HEK293 (cell line): ENCODE data around the gene ART1.

Source experiments
- CTCF ChIA-PET: fragments of 350-600 bp; formaldehyde crosslinking; extraction: SDS; loops from one replicate; lab custom pipeline; 2021; ENCODE audit warnings: antibody characterized with exemption; lab: Yijun Ruan, JAX
- POLR2A ChIA-PET: fragments of 300-600 bp; formaldehyde crosslinking; extraction: SDS; loops from one replicate; lab custom pipeline; 2020; ENCODE audit warnings: antibody characterized with exemption, inconsistent platforms; lab: Yijun Ruan, JAX
- H3K27ac ChIP-seq: fragments of 200-500 bp; sonication (Bioruptor generic); 2 replicates; pipeline ENCODE4 v1.5.1; 2014; ENCODE audit warnings: low read depth, low read length, control low read depth, inconsistent platforms; ENCODE audit errors: extremely low read depth
- H3K36me3 ChIP-seq, 2 experiments: fragments of 200-500 bp in 1 of 2; sonication (Bioruptor generic) in 1 of 2; 1 replicate in 1 of 2; 2 replicates in 1 of 2; pipeline ENCODE4 v1.5.1; 2014 to 2017; ENCODE audit warnings: inconsistent platforms in 2 of 2, low read length in 2 of 2; ENCODE audit not compliant: control insufficient read depth in 2 of 2, insufficient read depth in 1 of 2
- H3K4me1 ChIP-seq: fragments of 200-500 bp; sonication (Bioruptor generic); 2 replicates; pipeline ENCODE4 v1.5.1; 2014; ENCODE audit warnings: mild to moderate bottlenecking, low read length, inconsistent platforms; ENCODE audit not compliant: control insufficient read depth, insufficient read depth
- H3K4me3 ChIP-seq: 2 replicates; pipeline ENCODE4 v1.5.1; 2011; ENCODE audit warnings: low read depth, mild to moderate bottlenecking, control low read depth, low read length, moderate library complexity
- H3K9me3 ChIP-seq: fragments of 200-500 bp; sonication (Bioruptor generic); 2 replicates; pipeline ENCODE4 v1.5.1; 2014; ENCODE audit warnings: low read depth, low read length, inconsistent platforms; ENCODE audit not compliant: control insufficient read depth, insufficient read depth
- GLIS1 ChIP-seq: fragments of 450-650 bp; formaldehyde crosslinking; IDR thresholded peaks from 2 replicates; pipeline ENCODE4 v1.5.1; 2016; ENCODE audit warnings: missing biosample characterization, missing genetic modification characterization
- HOXD13 ChIP-seq: sonication (generic); formaldehyde crosslinking; IDR thresholded peaks from 2 replicates; pipeline ENCODE4 v1.8.0; 2022; ENCODE audit warnings: missing genetic modification reagents, borderline replicate concordance
- KLF16 ChIP-seq: fragments of 450-650 bp; formaldehyde crosslinking; IDR thresholded peaks from 2 replicates; pipeline ENCODE4 v1.5.1; 2017; ENCODE audit warnings: missing biosample characterization, missing genetic modification characterization
- MZF1 ChIP-seq: fragments of 450-650 bp; formaldehyde crosslinking; IDR thresholded peaks from 2 replicates; pipeline ENCODE4 v1.5.1; 2017; ENCODE audit warnings: missing biosample characterization, missing genetic modification characterization, borderline replicate concordance
- OVOL3 ChIP-seq: fragments of 450-650 bp; formaldehyde crosslinking; IDR thresholded peaks from 2 replicates; pipeline ENCODE4 v1.5.1; 2016; ENCODE audit warnings: missing biosample characterization, missing genetic modification characterization
- ZBTB17 ChIP-seq: fragments of 450-650 bp; formaldehyde crosslinking; IDR thresholded peaks from 2 replicates; pipeline ENCODE4 v1.5.1; 2016; ENCODE audit warnings: missing biosample characterization, missing genetic modification characterization
- ZNF112 ChIP-seq: fragments of 450-650 bp; formaldehyde crosslinking; IDR thresholded peaks from 2 replicates; pipeline ENCODE4 v1.5.0; 2017; ENCODE audit warnings: missing biosample characterization, missing genetic modification characterization
- ZNF140 ChIP-seq: fragments of 450-650 bp; formaldehyde crosslinking; IDR thresholded peaks from 2 replicates; pipeline ENCODE4 v1.5.1; 2016; ENCODE audit warnings: missing biosample characterization, missing genetic modification characterization
- ZNF157 ChIP-seq: fragments of 450-650 bp; formaldehyde crosslinking; IDR thresholded peaks from 2 replicates; pipeline ENCODE4 v1.5.1; 2016; ENCODE audit warnings: missing biosample characterization, missing genetic modification characterization
- ZNF23 ChIP-seq: fragments of 450-650 bp; formaldehyde crosslinking; IDR thresholded peaks from 2 replicates; pipeline ENCODE4 v1.5.1; 2016; ENCODE audit warnings: missing biosample characterization, missing genetic modification characterization, borderline replicate concordance
- ZNF311 ChIP-seq: fragments of 450-650 bp; formaldehyde crosslinking; IDR thresholded peaks from 2 replicates; pipeline ENCODE4 v1.5.1; 2017; ENCODE audit warnings: missing biosample characterization, missing genetic modification characterization, borderline replicate concordance
- ZNF341 ChIP-seq: fragments of 450-650 bp; formaldehyde crosslinking; IDR thresholded peaks from 2 replicates; pipeline ENCODE4; 2016; ENCODE audit warnings: low read depth, missing biosample characterization, missing genetic modification characterization
- ZNF768 ChIP-seq: fragments of 450-650 bp; formaldehyde crosslinking; IDR thresholded peaks from 2 replicates; pipeline ENCODE4 v1.5.1; 2018; ENCODE audit warnings: missing biosample characterization, mild to moderate bottlenecking, missing genetic modification characterization
- TF ChIP-seq, protein P1 (sequence below): fragments of 450-650 bp; formaldehyde crosslinking; conservative IDR thresholded peaks from 2 replicates; pipeline ENCODE4 v1.5.1; 2016; ENCODE audit warnings: low read depth, missing biosample characterization, missing genetic modification characterization
- TF ChIP-seq, protein P2 (sequence below): fragments of 450-650 bp; formaldehyde crosslinking; IDR thresholded peaks from 2 replicates; pipeline ENCODE4 v1.5.1; 2016; ENCODE audit warnings: missing biosample characterization, missing genetic modification characterization
- TF ChIP-seq, protein P3 (sequence below): fragments of 450-650 bp; formaldehyde crosslinking; IDR thresholded peaks from 2 replicates; pipeline ENCODE4 v1.5.1; 2017; ENCODE audit warnings: missing biosample characterization, missing genetic modification characterization
- TF ChIP-seq, protein P4 (sequence below): fragments of 450-650 bp; formaldehyde crosslinking; IDR thresholded peaks from 2 replicates; pipeline ENCODE4 v1.5.1; 2017; ENCODE audit warnings: missing biosample characterization, missing genetic modification characterization
- TF ChIP-seq, protein P5 (sequence below): fragments of 450-650 bp; formaldehyde crosslinking; IDR thresholded peaks from 2 replicates; pipeline ENCODE4 v1.5.1; 2016; ENCODE audit warnings: missing biosample characterization, missing genetic modification characterization

Gene ART1

DNA sequence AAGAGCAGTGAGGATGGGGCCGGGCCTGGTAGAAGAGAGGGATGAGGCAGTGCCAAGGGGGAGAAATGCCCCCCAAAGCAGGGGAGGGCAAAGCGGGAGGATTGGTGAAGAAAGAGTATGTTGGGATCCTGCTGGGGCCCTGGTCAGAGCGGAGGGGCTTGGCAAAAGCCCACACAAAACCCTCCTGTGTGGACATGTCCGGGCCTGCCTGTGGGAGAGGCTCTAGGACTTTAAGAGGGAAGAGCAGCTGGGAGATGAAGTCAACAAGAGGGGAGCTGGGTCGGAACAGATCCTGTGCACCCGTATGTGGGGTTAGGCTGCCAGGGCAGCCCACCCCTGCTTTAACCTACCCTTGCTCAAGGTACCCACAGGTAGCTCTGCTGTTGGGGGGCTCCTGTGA is 28.9 kb upstream of the ART1 start (continued):
- TF ChIP-seq HOXD13 (no peak), OVOL3 (tag by site-specific recombination) (no peak), ZNF140 (tag by site-specific recombination) (no peak), KLF16 (tag by site-specific recombination) (no peak), ZNF157 (tag by site-specific recombination) (no peak), MZF1 (peak; percentile 56; the same call in 1 of the 2 replicates), ZNF311 (no peak), ZNF112 (tag by site-specific recombination) (no peak)
- TF ChIP-seq, protein P1, sequence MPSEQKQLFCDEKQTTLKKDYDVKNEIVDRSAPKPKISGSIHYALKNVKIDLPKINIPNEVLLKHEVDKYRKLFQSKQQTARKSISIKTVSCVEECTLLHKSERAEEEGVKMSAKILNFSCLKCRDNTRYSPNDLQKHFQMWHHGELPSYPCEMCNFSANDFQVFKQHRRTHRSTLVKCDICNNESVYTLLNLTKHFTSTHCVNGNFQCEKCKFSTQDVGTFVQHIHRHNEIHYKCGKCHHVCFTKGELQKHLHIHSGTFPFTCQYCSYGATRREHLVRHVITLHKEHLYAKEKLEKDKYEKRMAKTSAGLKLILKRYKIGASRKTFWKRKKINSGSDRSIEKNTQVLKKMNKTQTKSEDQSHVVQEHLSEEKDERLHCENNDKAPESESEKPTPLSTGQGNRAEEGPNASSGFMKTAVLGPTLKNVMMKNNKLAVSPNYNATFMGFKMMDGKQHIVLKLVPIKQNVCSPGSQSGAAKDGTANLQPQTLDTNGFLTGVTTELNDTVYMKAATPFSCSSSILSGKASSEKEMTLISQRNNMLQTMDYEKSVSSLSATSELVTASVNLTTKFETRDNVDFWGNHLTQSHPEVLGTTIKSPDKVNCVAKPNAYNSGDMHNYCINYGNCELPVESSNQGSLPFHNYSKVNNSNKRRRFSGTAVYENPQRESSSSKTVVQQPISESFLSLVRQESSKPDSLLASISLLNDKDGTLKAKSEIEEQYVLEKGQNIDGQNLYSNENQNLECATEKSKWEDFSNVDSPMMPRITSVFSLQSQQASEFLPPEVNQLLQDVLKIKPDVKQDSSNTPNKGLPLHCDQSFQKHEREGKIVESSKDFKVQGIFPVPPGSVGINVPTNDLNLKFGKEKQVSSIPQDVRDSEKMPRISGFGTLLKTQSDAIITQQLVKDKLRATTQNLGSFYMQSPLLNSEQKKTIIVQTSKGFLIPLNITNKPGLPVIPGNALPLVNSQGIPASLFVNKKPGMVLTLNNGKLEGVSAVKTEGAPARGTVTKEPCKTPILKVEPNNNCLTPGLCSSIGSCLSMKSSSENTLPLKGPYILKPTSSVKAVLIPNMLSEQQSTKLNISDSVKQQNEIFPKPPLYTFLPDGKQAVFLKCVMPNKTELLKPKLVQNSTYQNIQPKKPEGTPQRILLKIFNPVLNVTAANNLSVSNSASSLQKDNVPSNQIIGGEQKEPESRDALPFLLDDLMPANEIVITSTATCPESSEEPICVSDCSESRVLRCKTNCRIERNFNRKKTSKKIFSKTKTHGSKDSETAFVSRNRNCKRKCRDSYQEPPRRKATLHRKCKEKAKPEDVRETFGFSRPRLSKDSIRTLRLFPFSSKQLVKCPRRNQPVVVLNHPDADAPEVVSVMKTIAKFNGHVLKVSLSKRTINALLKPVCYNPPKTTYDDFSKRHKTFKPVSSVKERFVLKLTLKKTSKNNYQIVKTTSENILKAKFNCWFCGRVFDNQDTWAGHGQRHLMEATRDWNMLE (tag by site-specific recombination), result peak; percentile 37; the same call in 1 of the 2 replicates
- TF ChIP-seq, protein P2, sequence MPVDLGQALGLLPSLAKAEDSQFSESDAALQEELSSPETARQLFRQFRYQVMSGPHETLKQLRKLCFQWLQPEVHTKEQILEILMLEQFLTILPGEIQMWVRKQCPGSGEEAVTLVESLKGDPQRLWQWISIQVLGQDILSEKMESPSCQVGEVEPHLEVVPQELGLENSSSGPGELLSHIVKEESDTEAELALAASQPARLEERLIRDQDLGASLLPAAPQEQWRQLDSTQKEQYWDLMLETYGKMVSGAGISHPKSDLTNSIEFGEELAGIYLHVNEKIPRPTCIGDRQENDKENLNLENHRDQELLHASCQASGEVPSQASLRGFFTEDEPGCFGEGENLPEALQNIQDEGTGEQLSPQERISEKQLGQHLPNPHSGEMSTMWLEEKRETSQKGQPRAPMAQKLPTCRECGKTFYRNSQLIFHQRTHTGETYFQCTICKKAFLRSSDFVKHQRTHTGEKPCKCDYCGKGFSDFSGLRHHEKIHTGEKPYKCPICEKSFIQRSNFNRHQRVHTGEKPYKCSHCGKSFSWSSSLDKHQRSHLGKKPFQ (tag by site-specific recombination), result no peak
- TF ChIP-seq, protein P3, sequence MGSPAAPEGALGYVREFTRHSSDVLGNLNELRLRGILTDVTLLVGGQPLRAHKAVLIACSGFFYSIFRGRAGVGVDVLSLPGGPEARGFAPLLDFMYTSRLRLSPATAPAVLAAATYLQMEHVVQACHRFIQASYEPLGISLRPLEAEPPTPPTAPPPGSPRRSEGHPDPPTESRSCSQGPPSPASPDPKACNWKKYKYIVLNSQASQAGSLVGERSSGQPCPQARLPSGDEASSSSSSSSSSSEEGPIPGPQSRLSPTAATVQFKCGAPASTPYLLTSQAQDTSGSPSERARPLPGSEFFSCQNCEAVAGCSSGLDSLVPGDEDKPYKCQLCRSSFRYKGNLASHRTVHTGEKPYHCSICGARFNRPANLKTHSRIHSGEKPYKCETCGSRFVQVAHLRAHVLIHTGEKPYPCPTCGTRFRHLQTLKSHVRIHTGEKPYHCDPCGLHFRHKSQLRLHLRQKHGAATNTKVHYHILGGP (tag by site-specific recombination), result no peak
- TF ChIP-seq, protein P4, sequence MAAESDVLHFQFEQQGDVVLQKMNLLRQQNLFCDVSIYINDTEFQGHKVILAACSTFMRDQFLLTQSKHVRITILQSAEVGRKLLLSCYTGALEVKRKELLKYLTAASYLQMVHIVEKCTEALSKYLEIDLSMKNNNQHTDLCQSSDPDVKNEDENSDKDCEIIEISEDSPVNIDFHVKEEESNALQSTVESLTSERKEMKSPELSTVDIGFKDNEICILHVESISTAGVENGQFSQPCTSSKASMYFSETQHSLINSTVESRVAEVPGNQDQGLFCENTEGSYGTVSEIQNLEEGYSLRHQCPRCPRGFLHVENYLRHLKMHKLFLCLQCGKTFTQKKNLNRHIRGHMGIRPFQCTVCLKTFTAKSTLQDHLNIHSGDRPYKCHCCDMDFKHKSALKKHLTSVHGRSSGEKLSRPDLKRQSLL (tag by site-specific recombination), result no peak
- TF ChIP-seq, all 188 proteins: peak for 5

DNA sequence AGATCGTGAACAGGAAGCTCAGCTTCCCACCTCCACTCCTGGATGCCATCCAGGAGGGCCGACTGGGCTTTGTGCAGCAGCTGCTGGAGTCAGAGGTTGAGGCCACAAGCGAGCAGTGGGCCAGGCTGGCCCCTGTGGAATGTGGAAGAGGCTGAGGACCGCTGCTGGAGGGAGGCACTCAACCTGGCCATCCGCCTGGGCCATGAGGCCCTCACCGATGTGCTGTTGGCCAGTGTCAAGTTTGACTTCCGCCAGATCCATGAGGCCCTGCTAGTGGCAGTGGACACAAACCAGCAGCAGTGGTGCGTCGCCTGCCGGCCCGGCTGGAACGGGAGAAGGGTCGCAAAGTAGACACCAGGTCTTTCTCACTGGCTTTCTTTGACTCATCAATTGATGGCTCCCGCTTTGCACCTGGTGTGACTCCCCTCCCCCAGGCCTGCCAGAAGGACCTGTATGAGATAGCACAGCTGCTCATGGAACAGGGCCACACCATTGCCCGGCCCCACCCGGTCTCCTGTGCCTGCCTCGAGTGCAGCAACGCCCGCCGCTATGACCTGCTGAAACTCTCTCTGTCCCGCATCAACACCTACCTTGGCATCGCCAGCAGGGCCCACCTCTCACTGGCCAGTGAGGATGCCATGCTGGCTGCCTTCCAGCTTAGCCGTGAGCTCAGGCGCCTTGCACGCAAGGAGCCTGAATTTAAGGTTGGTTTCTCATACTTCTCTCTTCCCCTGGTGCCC is 28.0 kb upstream of the ART1 start:
- no peaks in the 10 kb centered on the region for H3K4me1 ChIP-seq
- ChIA-PET POLR2A (no interaction called here), CTCF (interaction anchor here (0.7 kb wide), 1 partner anchor 8 kb away, joined by 4 read pairs; no protein-coding TSS in a partner anchor)
- H3K36me3 ChIP-seq, result no peaks in the 10 kb centered on the region
- H3K4me3 ChIP-seq, result no peak overlapping the region
- no peak overlapping the region for H3K27ac ChIP-seq
- TF ChIP-seq, protein P5, sequence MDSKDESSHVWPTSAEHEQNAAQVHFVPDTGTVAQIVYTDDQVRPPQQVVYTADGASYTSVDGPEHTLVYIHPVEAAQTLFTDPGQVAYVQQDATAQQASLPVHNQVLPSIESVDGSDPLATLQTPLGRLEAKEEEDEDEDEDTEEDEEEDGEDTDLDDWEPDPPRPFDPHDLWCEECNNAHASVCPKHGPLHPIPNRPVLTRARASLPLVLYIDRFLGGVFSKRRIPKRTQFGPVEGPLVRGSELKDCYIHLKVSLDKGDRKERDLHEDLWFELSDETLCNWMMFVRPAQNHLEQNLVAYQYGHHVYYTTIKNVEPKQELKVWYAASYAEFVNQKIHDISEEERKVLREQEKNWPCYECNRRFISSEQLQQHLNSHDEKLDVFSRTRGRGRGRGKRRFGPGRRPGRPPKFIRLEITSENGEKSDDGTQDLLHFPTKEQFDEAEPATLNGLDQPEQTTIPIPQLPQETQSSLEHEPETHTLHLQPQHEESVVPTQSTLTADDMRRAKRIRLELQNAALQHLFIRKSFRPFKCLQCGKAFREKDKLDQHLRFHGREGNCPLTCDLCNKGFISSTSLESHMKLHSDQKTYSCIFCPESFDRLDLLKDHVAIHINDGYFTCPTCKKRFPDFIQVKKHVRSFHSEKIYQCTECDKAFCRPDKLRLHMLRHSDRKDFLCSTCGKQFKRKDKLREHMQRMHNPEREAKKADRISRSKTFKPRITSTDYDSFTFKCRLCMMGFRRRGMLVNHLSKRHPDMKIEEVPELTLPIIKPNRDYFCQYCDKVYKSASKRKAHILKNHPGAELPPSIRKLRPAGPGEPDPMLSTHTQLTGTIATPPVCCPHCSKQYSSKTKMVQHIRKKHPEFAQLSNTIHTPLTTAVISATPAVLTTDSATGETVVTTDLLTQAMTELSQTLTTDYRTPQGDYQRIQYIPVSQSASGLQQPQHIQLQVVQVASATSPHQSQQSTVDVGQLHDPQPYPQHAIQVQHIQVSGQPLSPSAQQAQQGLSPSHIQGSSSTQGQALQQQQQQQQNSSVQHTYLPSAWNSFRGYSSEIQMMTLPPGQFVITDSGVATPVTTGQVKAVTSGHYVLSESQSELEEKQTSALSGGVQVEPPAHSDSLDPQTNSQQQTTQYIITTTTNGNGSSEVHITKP, result no peak
- TF ChIP-seq GLIS1, result no peak
- no peak for TF ChIP-seq ZBTB17
- no peak for TF ChIP-seq ZNF341
- TF ChIP-seq MZF1, result no peak
- TF ChIP-seq ZNF23 (tag by site-specific recombination), result no peak
- no peak for TF ChIP-seq ZNF768 (tag by site-specific recombination)
- no peaks in the 10 kb centered on the region for H3K9me3 ChIP-seq
